Hepatocyte (in vitro differentiated cells): ENCODE measurements around the gene DUXB.

Source experiments
- CTCF ChIP-seq: fragments of 200-600 bp; sonication (generic); IDR thresholded peaks from 2 replicates; pipeline ENCODE4 v1.5.1; 2016; ENCODE audit warnings: antibody characterized with exemption, mild to moderate bottlenecking; ENCODE audit not compliant: poor library complexity
- EZH2 ChIP-seq: fragments of 200-600 bp; sonication (generic); IDR thresholded peaks from 2 replicates; pipeline ENCODE4 v1.6.1; 2016; ENCODE audit warnings: antibody characterized with exemption, mild to moderate bottlenecking, borderline replicate concordance

- TF ChIP-seq CTCF: no peak
- TF ChIP-seq EZH2: no peak
Measured at GRCh38 chr16:75746359-75746758, 45.1 kb upstream of the DUXB start.
